ENCODE results near the gene CRIP3. TPM values are rescaled to one million over a fixed set of nuclear protein-coding genes. Genes with fewer than 3 reads are reported as not detected.
A peak's percentile ranks its signal among the peaks of the same experiment; 100 is the strongest.

Gene CRIP3
- polyA plus RNA-seq, 3 donors, result 1.2 to 12.8 (median 1.6) TPM

DNA sequence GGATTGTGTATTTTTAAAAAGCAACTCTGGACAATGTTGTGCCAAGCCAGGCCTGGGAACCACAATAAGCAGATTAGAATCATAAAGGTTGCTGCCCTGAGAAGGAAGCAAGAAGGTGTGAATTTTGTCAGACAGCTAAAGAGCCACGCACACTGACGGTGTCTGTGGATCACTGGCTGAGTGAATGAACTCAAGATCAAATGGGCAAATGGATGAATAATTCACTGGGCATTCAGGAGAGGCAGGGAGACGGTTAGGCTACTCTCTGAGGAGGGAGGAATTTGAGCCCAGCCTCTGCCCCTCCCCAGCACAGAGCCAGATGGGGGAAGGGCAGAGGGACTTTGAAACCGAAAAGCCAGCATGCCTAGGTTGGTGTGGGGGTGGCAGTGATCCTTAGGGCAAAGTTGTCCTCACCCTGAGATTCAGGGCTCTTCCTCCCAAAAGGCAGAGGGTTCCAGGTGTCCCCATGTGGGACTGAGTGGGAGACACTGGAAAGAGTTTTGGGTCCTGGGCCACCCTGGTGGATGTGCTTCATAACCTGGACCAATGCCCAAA is 30.0 kb downstream of the CRIP3 start:
- Mint-ChIP-seq H3K9me3 (peaks cover 0 to 14% (median 4%) of the 10 kb centered on the region in 7 donors), H3K4me3 (peak overlapping the region in 1 of 2 donors; percentile 23), H3K36me3 (peaks cover 3 to 9% of the 10 kb centered on the region in 2 donors), H3K4me1 (peaks cover 19% of the 10 kb centered on the region), H3K27ac (peak overlapping the region in 1 of 7 donors; percentile 35), H3K27me3 (ENCODE audit: low read depth in 3 of 3) (peaks cover 64 to 78% (median 67%) of the 10 kb centered on the region in 3 donors)
- no peak overlapping the region for H3K4me3 ChIP-seq (replicated peaks in 1 of 3; ENCODE audit: low read depth in 2 of 3, low read length in 3 of 3)
- H3K27ac ChIP-seq (ENCODE audit: low read depth in 1 of 2, low read length in 2 of 2), result no peak overlapping the region
- no peak overlapping the region for H2AFZ ChIP-seq (ENCODE audit: insufficient read depth, low read depth, low read length, poor library complexity, severe bottlenecking)
- TF ChIP-seq, protein P1, sequence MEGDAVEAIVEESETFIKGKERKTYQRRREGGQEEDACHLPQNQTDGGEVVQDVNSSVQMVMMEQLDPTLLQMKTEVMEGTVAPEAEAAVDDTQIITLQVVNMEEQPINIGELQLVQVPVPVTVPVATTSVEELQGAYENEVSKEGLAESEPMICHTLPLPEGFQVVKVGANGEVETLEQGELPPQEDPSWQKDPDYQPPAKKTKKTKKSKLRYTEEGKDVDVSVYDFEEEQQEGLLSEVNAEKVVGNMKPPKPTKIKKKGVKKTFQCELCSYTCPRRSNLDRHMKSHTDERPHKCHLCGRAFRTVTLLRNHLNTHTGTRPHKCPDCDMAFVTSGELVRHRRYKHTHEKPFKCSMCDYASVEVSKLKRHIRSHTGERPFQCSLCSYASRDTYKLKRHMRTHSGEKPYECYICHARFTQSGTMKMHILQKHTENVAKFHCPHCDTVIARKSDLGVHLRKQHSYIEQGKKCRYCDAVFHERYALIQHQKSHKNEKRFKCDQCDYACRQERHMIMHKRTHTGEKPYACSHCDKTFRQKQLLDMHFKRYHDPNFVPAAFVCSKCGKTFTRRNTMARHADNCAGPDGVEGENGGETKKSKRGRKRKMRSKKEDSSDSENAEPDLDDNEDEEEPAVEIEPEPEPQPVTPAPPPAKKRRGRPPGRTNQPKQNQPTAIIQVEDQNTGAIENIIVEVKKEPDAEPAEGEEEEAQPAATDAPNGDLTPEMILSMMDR (IDR thresholded peaks at IDR 0.05), result no peak
- no peaks in the 10 kb centered on the region for H4K20me1 ChIP-seq (ENCODE audit: insufficient read depth, low read length)
- peaks cover 14 to 64% of the 10 kb centered on the region in 2 donors for H3K27me3 ChIP-seq (ENCODE audit: control insufficient read depth in 2 of 2, insufficient read depth in 2 of 2, low read length in 2 of 2)
- intact Hi-C loops (cut with micrococcal nuclease), result no loop called here
- no peak for DNase-seq
- peaks cover 14 to 19% of the 10 kb centered on the region in 2 donors for H3K4me1 ChIP-seq (ENCODE audit: control insufficient read depth in 1 of 2, insufficient read depth in 2 of 2, low read length in 2 of 2)
- H3K79me2 ChIP-seq (ENCODE audit: insufficient read depth, low read length), result no peaks in the 10 kb centered on the region
- no peaks in the 10 kb centered on the region for H3K9me3 ChIP-seq (replicated peaks in 1 of 2; ENCODE audit: control insufficient read depth in 1 of 2, insufficient read depth in 1 of 2, low read length in 2 of 2)
- H3K9ac ChIP-seq (ENCODE audit: insufficient read depth, low read length, poor library complexity, severe bottlenecking), result no peak overlapping the region
- H3K36me3 ChIP-seq (replicated peaks in 1 of 2; ENCODE audit: control insufficient read depth in 1 of 2, insufficient read depth in 2 of 2, low read length in 2 of 2), result no peaks in the 10 kb centered on the region
- H3K4me2 ChIP-seq (replicated peaks; ENCODE audit: extremely low read depth, low read length, poor library complexity, severe bottlenecking), result no peak overlapping the region
- no CpG with 5 or more reads among the region's 4 CpGs for WGBS (ENCODE audit: insufficient coverage)

DNA sequence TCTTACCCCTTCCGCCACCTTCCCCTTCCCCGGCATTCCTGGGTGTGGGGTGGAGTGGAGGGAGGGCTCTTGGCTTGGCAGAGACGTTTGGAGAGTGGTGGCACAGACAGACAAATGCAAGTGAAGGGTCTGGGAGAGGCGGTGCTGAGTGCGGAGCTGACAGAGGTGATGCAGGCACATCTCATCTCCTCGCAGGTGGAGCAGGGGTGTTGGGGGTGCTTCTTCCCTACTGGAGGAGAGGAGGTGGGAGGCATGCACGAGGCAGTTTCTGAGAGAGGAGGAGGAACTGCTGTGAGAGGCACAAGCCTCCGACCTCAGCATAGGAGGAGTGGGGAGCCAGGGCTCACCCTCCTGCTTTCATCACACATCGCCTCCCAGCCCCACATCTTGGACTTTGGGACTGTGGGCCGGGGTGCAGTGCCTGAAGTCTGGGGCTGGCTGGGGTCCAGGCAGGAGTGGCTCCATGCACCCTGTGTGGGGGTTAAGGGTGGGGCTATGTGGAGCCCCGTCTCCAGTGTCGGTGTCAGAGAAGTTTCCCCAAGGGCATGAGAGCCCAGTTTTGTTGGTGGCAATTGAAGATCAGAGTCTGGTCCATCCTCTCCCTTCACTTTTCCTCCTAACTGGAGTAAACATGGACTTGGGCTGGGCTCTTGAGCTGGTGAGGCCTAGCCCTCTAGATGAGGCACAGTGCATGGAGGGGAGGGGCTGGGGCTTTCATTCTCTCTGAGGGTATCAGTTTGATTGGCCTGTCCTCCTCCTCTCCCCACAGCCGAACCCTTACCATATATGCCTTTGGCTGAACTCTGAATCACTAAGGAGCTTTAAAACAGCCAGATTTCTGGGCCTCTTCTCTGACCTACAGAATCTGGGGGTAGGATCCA is 30.7 kb downstream of the CRIP3 start:
- Mint-ChIP-seq H3K27ac (peak overlapping the region in 1 of 7 donors; percentile 35), H3K27me3 (ENCODE audit: low read depth in 3 of 3) (peaks cover 70 to 80% (median 71%) of the 10 kb centered on the region in 3 donors), H3K36me3 (peaks cover 3 to 9% of the 10 kb centered on the region in 2 donors), H3K9me3 (peaks cover 0 to 14% (median 4%) of the 10 kb centered on the region in 7 donors), H3K4me3 (peak overlapping the region in 1 of 2 donors; percentile 60), H3K4me1 (peaks cover 19% of the 10 kb centered on the region)
- TF ChIP-seq, protein P1 (IDR thresholded peaks at IDR 0.05), result no peak
- Histone ChIP-seq H2AFZ (ENCODE audit: insufficient read depth, low read depth, low read length, poor library complexity, severe bottlenecking) (no peak overlapping the region), H3K27me3 (ENCODE audit: control insufficient read depth in 2 of 2, insufficient read depth in 2 of 2, low read length in 2 of 2) (peaks cover 16 to 69% of the 10 kb centered on the region in 2 donors), H3K4me2 (replicated peaks; ENCODE audit: extremely low read depth, low read length, poor library complexity, severe bottlenecking) (no peak overlapping the region), H3K9me3 (replicated peaks in 1 of 2; ENCODE audit: control insufficient read depth in 1 of 2, insufficient read depth in 1 of 2, low read length in 2 of 2) (no peaks in the 10 kb centered on the region), H3K4me1 (ENCODE audit: control insufficient read depth in 1 of 2, insufficient read depth in 2 of 2, low read length in 2 of 2) (peaks cover 14 to 19% of the 10 kb centered on the region in 2 donors), H3K79me2 (ENCODE audit: insufficient read depth, low read length) (no peaks in the 10 kb centered on the region), H3K36me3 (replicated peaks in 1 of 2; ENCODE audit: control insufficient read depth in 1 of 2, insufficient read depth in 2 of 2, low read length in 2 of 2) (no peaks in the 10 kb centered on the region), H3K27ac (ENCODE audit: low read depth in 1 of 2, low read length in 2 of 2) (no peak overlapping the region), H3K9ac (ENCODE audit: insufficient read depth, low read length, poor library complexity, severe bottlenecking) (no peak overlapping the region), H3K4me3 (replicated peaks in 1 of 3; ENCODE audit: low read depth in 2 of 3, low read length in 3 of 3) (no peak overlapping the region), H4K20me1 (ENCODE audit: insufficient read depth, low read length) (no peaks in the 10 kb centered on the region)
- intact Hi-C loops (cut with micrococcal nuclease), result no loop called here
- no peak for DNase-seq
- 94% methylated on average over 4 of the region's 13 CpGs for WGBS (ENCODE audit: insufficient coverage)

Measured in CD14-positive monocyte (primary cell).